HPDE6-E6E7 (cell line): ENCODE measurements around the gene GPR146.
"Not testable (repeated sequence)": the region's sequence is repeated elsewhere in the genome, so short reads cannot be mapped to it uniquely, and the experiment has no call there.

Experiments
- DNase-seq: peaks from one replicate; pipeline ENCODE4 v3.0.0; 2011; ENCODE audit warnings: missing footprints; ENCODE audit errors: extremely low spot score

The GPR146 gene, protein sequence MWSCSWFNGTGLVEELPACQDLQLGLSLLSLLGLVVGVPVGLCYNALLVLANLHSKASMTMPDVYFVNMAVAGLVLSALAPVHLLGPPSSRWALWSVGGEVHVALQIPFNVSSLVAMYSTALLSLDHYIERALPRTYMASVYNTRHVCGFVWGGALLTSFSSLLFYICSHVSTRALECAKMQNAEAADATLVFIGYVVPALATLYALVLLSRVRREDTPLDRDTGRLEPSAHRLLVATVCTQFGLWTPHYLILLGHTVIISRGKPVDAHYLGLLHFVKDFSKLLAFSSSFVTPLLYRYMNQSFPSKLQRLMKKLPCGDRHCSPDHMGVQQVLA

DNA sequence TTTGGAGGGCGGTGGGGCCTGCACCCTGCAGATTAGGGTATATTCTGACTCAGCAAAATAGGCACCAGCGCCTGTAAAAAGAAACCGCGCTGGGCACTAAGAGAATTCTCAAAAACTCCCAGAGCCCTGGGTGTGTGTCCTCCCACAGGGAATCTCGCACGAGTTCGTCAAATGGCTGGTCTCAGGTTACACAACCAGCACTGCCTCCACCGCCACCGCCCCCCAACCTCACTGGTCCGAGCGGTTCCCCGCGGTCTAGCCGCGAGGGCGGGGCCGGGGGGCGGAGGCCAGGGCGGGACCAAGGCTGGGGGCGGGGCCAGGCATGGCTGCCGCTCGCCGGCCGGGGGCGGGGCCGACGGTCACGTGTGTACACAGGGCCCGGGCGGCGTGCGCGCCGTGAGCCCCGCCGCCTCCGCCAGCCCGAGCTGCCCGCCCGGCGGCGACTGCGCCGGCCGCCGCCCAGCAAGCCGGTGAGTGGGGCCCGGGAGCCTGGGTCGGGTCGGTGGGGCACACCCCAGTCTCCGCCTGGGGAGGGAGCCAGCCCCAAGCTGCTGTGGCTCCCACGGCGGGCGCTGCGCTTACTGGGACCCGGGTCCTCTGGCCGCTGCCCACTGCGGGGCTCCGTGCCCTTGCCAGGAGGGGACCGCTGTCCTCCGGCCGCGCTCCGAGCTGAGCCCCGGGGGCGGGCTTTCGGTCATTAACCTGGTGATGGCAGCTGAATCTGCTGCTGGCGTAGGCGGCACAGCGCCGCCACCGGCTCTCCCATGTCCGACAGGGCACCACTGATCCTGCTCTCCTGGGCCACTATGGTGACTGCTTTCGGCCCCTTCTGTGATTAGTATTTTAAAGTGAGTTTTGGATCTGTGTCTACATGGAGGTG, at the start of gene GPR146:
TSS of gene GPR146 (plus strand) at position 358 of the 880 bp plus-strand sequence. CDS start 12,970 bp downstream, outside the sequence.
- peak; percentile 99 for DNase-seq

DNA sequence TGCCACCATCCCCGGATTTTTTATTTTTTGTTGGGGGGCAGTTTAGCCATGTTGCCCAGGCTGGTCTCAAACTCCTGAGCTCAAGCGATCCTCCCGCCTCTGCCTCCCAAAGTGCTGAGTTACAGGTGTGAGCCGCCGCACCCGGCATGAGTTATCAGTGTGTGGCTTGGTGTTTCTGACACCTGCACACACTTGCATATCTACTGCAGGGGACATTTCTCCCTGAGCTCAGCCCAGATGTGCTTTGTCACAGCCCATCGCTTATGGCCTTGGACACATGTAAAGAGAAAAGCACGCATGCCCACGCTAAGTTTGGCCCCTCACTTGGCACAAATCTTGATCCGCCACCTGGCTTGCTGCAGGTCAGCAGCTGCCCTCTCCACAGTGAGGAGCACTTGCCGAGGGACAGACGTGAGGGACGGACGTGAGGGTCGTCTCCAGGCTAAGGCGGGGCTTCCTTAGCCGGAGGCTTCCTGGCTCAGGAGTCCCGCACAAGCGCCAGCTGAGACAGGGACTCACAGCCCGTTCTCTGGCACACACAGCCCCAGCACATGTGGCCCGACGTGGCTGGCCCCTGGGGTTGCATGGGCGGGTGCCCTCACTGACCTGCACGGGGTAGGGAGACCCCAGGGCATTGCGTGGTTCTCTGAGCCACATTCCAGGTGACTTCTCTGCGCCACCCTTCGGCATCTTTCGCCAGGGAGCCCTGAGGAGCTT, 49.6 kb upstream of the GPR146 start:
- DNase-seq, result no peak

DNA sequence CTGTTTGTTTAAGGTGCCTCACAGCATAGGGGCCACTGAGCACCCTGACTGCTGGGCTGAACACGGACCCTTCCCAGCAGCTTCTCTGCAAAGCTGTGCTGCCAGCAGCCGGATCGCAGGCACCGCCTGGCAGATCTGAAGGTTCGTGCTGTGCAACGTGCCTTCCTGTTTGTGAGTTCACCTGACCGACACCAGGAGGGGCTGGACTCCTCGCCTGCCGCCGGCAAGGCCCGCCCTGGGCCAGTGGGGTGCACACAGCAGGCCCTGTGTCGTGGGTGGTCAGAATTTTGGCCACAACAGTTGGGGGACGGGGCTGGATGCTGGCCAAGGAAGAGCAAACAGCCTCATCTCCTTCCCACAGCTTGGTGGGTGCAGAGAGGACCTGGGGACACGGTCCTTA, 48.8 kb upstream of the GPR146 start:
- no peak for DNase-seq

DNA sequence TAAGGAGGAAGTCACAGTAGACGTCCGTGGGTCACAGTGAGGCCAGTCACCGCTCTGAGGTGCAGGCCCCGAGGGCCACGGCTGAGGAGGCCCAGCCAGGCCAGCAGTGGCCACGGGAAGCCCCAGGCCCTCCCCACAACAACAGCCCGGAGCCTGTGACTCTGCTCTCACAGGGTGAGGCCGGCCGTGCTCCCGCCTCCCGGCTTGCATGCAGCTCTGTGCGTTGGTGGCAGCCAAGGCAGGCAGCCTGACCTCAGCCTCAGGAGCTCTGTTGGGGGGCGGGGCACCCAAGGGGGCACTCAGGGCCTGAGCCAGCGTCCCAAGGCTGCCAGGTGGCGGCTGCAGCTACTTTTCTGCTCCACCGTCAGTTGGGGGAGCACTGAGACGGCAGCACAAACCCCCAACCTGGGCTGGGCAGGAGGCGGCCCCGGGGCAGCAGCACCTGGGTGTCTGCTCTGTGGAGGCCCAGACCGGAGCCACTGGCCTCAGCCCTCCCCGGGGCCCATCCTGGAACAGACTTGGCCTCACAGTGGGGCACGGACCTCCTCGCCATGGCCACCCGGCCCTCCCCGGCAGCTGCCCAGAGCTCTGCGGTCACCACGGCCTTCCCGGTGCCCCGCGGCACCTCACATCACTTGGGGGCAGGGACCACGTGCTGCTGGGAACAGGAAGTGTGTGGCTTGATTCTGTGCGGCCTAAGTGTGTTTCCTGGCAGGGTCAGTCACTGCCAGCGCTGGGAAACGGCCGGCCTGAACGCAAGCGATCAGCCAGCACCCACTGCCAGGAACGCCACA, 48.1 kb upstream of the GPR146 start:
- DNase-seq, result no peak

DNA sequence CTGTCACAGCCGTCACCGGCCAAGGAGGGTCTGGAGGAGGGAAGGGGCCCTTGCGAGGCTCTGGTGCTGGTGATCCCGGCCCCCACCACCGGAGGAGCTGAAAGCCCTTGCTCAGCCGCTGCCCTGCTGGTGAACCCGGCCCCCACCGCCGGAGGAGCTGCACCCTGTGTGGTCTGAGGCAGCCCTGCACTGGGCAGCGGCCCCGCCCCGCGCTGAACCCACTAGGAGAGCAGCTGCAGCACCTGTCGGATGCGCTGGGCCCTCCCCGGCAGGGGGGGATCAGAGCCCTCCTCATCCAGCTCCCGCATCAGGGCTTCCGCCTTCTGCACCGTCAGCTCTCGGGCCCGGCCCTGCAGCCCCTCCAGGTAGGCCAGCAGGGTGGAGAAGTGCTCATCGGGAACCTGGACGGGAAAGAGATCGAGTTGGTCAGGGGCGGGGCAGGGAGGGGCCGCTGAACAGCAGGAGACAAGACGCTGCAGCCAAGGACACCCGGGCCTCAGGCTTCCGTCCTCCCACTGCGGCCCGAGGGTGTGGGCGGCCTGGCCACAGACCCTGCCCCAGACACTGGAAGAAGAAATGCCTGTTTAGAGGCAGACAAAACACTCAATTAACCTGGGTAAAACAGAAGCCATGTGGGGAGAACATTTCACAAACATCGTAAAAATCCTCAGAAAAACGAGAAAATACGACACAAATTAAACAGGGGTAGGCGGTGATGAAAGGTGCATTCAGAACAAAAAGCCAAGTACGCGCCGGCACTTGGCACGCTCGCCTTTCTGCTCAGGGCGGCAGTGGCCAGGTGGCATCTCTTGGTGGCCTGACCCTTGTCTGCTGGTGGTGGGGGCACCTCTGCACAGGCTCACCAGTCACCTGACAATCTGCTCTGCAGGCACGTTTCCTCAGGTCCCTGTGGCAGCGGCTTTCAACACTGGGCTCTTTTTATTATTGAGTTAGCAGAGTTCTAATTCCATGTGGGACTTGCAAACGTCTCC, 46.6 kb upstream of the GPR146 start:
- DNase-seq, result no peak

DNA sequence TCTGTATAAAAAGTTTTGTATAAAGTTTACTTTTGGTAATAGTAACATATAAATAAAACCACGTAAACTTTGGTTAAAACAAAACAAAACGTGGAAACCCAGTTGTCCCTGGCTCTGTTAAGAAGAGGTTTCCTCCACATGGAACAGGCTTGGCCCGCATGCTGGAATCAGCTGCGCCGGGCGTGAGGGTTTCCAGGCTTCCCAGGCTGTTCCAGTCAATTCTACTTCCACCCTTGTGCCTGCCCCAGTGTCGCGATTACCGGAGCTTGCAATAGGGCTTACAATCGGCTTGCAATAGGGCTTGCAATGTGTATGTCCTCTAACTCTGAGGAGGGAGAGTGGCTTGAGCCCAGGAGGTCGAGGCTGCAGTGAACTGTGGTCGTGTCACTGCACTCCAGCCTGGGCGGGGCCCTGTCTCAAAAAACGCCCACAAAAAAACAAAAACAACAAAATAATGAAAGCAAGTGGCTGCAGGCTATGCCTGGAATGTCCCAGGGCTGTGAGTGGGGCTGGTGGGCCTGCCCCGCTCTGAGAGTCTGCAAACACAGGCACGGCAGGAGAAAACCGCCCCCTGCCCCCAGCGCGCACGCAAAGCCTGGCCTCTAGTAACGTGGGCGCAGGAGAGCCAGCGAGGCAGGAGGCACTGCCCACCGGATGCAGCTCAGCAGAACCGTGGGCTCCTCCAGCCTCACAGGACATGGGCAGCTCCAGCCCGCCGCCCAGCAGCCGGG, 45.0 kb upstream of the GPR146 start:
- DNase-seq, result no peak

DNA sequence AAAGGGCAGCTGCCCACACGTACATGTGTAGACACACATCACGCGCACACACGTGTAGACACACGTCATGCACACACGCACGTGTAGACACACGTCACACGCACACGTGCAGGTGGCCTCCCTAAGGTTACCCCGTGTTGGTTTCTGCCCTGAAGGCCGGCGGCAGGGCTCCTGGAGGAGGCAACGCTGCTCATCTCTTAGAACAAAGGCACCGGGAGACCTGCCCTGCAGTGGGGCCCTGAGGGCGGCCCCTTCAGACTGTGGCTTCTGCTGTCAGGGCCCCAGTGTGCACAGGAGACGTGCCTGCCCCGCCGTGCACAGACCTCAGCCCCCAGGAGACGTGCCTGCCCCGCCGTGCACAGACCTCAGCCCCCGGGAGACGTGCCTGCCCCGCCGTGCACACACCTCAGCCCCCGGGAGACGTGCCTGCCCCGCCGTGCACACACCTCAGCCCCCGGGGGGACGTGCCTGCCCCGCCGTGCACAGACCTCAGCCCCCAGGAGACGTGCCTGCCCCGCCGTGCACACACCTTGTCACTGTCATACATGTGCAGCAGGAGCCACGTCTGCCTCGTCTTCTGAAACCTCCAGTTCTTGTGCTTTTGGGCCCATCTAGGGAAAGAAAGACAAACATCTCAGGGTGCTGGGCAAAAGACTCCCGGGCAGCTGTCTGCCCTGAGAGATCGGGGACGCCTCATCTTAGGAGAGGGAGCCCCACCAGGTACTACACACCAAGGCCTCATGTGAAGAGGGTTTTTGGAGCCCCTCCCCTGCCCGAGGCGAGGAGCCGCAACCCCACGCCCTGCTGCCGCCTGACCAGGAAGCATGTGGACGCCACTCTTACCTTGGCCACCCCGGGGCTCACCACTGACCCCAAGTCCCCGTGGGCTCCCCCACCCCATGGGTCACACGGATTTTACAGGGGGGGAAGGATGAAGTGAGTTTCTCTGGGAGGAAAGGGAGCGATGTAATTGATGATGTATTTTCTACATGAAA, 44.1 kb upstream of the GPR146 start:
- no peak for DNase-seq

DNA sequence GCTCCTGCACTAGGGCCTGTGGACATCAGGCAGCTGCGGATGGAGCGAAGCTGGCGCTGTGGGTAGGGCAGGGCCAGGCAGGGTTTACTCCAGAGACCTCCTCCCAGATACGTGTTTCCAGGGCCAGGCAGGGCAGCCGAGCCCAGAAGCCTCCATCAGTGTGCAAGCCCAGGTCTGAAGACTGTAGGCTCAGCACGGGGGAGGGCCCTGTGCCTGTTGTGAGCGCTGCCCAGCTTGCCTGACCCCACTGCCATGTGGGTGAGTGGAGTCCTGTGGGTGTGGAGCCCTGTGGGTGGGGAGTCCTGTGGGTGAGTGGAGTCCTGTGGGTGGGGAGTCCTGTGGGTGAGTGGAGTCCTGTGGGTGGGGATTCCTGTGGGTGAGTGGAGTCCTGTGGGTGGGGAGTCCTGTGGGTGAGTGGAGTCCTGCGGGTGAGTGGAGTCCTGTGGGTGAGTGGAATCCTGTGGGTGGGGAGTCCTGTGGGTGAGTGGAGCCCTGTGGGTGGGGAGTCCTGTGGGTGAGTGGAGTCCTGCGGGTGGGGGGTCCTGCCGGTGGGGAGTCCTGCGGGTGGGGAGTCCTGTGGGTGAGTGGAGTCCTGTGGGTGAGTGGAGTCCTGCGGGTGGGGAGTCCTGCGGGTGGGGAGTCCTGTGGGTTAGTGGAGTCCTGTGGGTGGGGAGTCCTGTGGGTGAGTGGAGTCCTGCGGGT, 43.1 kb upstream of the GPR146 start:
- DNase-seq, result not testable (repeated sequence)

DNA sequence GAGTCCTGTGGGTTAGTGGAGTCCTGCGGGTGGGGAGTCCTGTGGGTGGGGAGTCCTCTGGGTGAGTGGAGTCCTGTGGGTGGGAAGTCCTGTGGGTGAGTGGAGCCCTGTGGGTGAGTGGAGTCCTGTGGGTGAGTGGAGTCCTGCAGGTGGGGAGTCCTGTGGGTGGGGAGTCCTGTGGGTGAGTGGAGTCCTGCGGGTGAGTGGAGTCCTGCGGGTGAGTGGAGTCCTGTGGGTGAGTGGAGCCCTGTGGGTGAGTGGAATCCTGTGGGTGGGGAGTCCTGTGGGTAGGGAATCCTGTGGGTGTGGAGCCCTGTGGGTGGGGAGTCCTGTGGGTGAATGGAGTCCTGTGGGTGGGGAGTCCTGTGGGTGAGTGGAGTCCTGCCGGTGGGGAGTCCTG, 42.3 kb upstream of the GPR146 start:
- not testable (repeated sequence) for DNase-seq

DNA sequence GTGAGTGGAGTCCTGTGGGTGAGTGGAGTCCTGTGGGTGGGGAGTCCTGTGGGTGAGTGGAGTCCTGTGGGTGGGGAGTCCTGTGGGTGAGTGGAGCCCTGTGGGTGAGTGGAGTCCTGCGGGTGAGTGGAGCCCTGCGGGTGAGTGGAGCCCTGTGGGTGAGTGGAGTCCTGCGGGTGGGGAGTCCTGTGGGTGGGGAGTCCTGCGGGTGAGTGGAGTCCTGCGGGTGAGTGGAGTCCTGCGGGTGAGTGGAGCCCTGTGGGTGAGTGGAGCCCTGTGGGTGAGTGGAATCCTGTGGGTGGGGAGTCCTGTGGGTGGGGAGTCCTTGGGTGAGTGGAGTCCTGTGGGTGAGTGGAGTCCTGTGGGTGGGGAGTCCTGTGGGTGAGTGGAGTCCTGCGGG, 41.9 kb upstream of the GPR146 start:
- not testable (repeated sequence) for DNase-seq

DNA sequence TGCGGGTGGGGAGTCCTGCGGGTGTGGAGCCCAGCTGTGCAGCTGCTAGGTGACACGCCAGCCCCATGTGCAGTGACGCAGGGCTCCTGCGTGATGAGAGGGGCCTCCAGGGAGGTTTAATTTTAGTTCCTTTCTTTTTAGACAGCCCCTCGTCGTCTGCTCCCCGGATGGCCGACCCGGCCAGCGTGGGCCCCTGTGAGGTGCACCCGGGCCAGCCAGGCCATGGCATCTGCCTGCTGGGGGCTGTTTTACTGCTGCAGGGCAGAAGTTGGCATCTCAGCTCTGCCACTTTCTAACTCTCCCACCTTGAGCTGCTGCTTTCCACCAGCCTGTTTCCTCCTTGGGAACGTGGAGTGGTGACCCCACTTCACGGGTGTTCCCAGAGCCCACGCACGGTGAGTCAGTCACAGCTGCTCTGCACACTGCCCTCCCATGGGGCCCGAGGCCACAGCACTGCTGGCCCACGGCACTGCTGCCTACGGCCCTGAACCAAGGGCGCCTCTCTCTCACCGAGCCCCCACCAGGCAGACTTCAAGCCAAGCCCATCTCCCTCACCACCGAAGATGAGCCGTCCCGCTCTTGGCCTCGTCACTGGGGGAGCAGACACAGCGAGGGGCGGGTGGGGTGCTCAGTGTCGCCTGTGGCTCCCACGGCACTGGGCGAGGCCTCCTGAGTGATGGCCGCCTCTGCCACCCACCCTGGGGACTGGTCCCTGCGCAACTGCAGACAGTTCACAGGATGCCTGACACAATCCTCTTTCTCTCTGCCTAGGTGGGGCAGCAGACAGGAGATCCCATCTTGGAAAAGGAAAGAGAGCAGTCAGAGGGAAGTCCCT, 40.1 kb upstream of the GPR146 start:
- no peak for DNase-seq

DNA sequence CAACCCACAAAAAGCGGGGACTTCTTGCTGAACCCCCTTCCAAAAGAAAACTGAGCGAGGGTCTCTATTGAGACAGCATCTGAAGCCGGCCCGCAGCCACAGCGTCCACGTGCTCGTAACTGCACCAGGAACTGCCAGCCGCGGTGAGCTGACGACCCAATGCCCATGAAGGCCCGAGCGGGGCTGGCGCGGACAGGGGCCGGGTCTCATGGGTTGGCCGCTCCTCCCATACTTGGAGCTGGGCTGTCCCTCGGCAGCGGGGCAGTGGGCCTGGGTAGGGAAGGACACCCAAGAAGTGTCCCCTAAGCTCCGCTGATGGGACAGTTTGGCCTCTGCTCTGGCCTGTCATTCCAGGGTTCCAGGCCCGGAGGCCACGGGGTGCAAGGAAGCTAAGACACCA, 39.0 kb upstream of the GPR146 start:
- no peak for DNase-seq

DNA sequence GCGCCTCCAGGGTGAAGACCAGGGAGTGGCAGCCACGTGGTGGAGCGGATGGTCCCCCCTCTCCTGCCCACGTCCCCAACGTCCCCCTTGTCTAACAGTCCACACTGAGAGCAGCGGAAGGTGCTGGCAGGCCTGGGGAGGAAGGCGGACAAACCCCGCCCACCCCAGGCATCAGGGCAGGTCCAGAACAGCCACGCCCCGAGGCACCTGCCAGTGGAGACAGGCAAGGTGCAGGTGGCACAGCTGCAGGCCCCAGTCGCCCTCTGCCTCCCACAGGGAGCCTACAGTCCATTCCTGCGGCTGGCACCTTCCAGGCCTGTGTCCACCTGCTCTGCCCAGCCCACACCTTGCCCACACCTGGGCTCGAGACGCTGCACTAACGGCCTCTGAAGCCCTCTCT, 36.4 kb upstream of the GPR146 start:
- DNase-seq, result no peak

DNA sequence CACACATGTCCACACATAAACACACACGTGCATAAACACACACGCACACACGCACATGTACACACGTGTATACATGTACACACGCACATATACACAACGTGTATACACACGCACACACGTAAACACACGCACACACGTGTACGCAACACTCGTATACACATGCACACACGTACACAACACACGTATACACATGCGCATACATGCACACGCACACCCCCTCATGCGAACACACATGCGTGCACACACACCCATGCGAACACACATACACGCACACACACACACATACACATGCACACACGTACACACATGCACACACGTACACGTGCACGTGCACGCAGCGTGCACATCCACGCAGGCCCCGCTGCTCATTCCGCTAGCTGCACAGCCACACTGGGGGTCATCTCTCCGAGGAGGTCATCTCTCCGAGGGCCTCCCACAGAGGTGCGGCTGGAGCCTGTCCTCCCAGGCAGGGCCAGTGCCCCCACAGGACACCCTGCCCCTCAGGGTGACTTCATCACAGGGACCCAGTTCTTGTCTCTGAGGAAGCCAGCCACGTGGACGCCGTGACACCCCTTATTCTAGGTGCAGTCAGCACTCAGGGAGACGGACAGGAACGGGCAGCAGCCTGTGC, 35.5 kb upstream of the GPR146 start:
- DNase-seq, result no peak

DNA sequence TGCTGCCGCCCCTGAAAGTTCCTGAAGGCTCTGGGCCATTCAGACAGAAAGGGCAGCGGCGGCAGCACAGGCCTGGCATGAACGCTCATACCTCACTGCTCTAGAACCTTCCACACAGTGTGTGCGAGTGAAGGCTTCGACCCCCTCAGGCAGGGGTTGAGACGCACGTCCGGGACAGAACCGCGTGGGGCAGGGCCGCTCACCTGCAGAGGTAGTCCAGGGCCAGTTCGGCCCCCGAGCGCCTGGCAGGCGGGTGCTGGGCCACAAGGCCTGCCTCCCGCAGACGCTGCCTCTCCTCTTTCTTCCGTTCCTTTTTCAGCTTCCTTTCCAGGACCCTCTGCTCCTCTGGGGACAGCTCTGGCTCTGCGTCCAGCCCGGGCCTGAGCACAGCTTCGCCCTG, 34.6 kb upstream of the GPR146 start:
- no peak for DNase-seq

DNA sequence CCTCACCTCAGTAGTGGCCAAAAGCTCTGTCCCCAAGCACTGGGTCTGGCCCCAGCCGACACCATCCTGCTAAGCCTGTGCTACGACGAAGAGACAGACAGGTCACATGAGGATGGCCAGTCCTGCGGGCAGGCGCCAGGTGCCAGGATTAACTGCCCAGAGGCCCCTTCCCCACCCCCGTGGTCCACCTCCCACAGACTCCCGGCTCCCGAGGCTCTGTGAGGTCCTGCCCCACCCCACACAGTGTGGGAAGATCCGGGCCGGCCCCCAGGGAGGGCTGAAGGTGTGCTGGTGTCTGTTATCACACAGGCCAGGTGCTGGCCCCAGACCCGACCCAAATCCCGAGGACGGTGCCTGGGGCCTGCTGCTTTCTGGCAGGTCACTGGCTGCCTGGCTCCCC, 34.1 kb upstream of the GPR146 start:
- DNase-seq, result no peak
